HepG2 (cell line): Measurements from ENCODE around the gene PRM3. TPM values are rescaled to one million over a fixed set of nuclear protein-coding genes. Genes with fewer than 3 reads are reported as not detected.

Experiments used
- CENPT ChIP-seq: sonication (generic); formaldehyde crosslinking; IDR thresholded peaks from 2 replicates; pipeline ENCODE4 v1.8.0; 2022; ENCODE audit warnings: low read depth, mild to moderate bottlenecking, moderate library complexity, missing genetic modification reagents
- GTF2F1 ChIP-seq: fragments of 150-350 bp; IDR thresholded peaks from 2 replicates; pipeline ENCODE4 v1.6.1; 2014; ENCODE audit warnings: low read length
- HNF4A ChIP-seq: sonication (generic); formaldehyde crosslinking; IDR thresholded peaks from 2 replicates; pipeline ENCODE4 v1.4.0; 2020; ENCODE audit warnings: missing genetic modification reagents
- MLLT10 ChIP-seq: sonication (generic); formaldehyde crosslinking; IDR thresholded peaks from 2 replicates; pipeline ENCODE4 v1.4.0; 2020; ENCODE audit warnings: missing genetic modification reagents
- NR2F1 ChIP-seq, 2 experiments: fragments of 450-650 bp in 1 of 2; formaldehyde crosslinking in 1 of 2; IDR thresholded peaks; 2 replicates each; pipeline versions ENCODE4 v1.5.0 to v1.6.1; 2016 to 2020; ENCODE audit warnings: mild to moderate bottlenecking in 1 of 2, missing compliant biosample characterization in 1 of 2, missing genetic modification reagents in 1 of 2, moderate library complexity in 1 of 2
- SNRNP70 ChIP-seq: fragments of 200-400 bp; formaldehyde crosslinking; IDR thresholded peaks from 2 replicates; pipeline ENCODE4 v1.6.1; 2017; ENCODE audit warnings: mild to moderate bottlenecking, low read depth, low read length, moderate library complexity
- SOX6 ChIP-seq, 2 experiments: fragments of 450-650 bp in 1 of 2; sonication (generic) in 1 of 2; formaldehyde crosslinking in 1 of 2; IDR thresholded peaks; 2 replicates each; pipeline versions ENCODE4 v1.4.0 to v1.6.1; 2017 to 2020; ENCODE audit warnings: antibody characterized with exemption in 1 of 2, mild to moderate bottlenecking in 1 of 2, missing genetic modification reagents in 1 of 2
- STAG1 ChIP-seq: sonication (generic); formaldehyde crosslinking; IDR thresholded peaks from 2 replicates; pipeline ENCODE4 v1.4.0; 2020; ENCODE audit warnings: missing genetic modification reagents
- ZBTB21 ChIP-seq: sonication (generic); formaldehyde crosslinking; IDR thresholded peaks from 2 replicates; pipeline ENCODE4 v1.4.0; 2020; ENCODE audit warnings: missing genetic modification reagents
- ZNF660 ChIP-seq: sonication (generic); formaldehyde crosslinking; IDR thresholded peaks from 2 replicates; pipeline ENCODE4 v1.5.1; 2020; ENCODE audit warnings: mild to moderate bottlenecking, low read depth, missing genetic modification reagents, borderline replicate concordance
- polyA plus RNA-seq, 8 experiments: library from polyadenylated mRNA; depleted of rRNA in 3 of 8; stranded (reverse) in 7 of 8; unstranded in 1 of 8; fragments of >200 nt; fragmentation: Illumina TruSeq in 4 of 8; extraction: Trizol in 4 of 8; gene quantifications; 2 replicates each; pipeline versions ENCODE4 v1.2.1 to v1.2.3, GENCODE V29; 2011 to 2016; ENCODE audit warnings: low read depth in 4 of 8, missing spikeins in 1 of 8, mixed read lengths in 1 of 8; ENCODE audit not compliant: insufficient read depth in 1 of 8
- total RNA-seq, 5 experiments: library from RNA; depleted of rRNA; stranded (reverse); fragments of >200 nt; fragmentation: Illumina TruSeq; extraction: Trizol; gene quantifications; 2 replicates each; pipeline ENCODE4 v1.2.3, GENCODE V29; 2016; ENCODE audit warnings: low read depth in 1 of 5
- TF ChIP-seq, protein P1 (sequence below): sonication (generic); formaldehyde crosslinking; IDR thresholded peaks from 2 replicates; pipeline ENCODE4 v1.4.0; 2020; ENCODE audit warnings: missing genetic modification reagents
- TF ChIP-seq, protein P2 (sequence below): sonication (generic); formaldehyde crosslinking; IDR thresholded peaks from 2 replicates; pipeline ENCODE4 v1.8.0; 2022; ENCODE audit warnings: missing genetic modification reagents, mild to moderate bottlenecking, inconsistent platforms, borderline replicate concordance
- TF ChIP-seq, protein P3 (sequence below): sonication (generic); formaldehyde crosslinking; IDR thresholded peaks from 2 replicates; pipeline ENCODE4 v1.4.0; 2020; ENCODE audit warnings: missing genetic modification reagents, borderline replicate concordance
- TF ChIP-seq, protein P4 (sequence below): sonication (generic); formaldehyde crosslinking; IDR thresholded peaks from 2 replicates; pipeline ENCODE4 v1.8.0; 2022; ENCODE audit warnings: low read depth, missing genetic modification reagents

PRM3 gene
- total and polyA plus RNA-seq, 2 of the 13 experiments (the other 11 are each of a cell fraction or from before 2014, with no cell fraction given): not detected

DNA sequence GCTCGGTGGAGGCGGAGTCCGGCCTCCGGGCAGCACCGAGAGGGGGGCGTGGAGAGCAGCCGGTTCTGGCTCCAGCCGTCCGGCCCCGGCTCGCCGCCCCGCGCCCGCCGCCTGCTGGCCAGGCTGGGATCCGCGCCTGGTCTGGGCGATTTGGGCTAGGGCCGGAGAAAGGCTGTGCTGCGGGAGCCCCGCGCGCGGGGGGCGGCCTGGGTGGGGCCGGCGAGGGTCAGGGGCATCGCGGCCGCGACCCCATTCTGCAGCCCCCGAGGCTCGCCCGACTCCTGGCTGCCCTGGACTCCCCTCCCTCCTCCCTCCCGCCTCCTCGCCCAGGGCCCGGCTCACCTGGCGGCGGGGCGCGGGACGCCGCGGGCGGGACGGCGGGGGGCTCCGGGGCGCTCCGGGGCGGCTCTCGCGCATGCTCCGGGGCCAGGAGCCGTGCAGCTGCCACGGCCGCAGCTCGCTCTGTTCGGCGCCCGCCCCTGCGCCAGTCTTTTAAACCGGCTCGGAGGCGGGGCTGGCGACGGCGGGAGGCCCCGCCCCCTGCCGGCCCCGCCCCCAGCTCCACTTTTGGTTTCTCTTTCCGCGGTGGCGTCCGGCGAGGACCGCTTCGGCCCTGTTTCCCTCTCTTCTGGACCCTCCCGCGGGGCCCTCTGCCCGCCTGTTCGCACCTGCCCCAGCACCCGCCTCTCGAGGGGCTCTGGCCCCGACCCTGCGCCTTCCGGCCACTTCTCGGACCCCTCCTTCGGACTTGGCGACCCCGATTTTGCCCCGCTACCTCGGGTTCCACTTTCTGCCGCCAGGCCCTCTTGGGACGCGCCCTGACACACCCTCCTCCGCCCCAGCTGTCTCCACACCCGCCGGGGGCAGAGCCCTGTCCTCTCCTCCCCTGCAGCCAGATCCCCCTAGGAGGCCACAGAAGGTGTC is 17.4 kb downstream of the PRM3 start, which contains the start of gene SOCS1 (continued):
- TF ChIP-seq, protein P1, sequence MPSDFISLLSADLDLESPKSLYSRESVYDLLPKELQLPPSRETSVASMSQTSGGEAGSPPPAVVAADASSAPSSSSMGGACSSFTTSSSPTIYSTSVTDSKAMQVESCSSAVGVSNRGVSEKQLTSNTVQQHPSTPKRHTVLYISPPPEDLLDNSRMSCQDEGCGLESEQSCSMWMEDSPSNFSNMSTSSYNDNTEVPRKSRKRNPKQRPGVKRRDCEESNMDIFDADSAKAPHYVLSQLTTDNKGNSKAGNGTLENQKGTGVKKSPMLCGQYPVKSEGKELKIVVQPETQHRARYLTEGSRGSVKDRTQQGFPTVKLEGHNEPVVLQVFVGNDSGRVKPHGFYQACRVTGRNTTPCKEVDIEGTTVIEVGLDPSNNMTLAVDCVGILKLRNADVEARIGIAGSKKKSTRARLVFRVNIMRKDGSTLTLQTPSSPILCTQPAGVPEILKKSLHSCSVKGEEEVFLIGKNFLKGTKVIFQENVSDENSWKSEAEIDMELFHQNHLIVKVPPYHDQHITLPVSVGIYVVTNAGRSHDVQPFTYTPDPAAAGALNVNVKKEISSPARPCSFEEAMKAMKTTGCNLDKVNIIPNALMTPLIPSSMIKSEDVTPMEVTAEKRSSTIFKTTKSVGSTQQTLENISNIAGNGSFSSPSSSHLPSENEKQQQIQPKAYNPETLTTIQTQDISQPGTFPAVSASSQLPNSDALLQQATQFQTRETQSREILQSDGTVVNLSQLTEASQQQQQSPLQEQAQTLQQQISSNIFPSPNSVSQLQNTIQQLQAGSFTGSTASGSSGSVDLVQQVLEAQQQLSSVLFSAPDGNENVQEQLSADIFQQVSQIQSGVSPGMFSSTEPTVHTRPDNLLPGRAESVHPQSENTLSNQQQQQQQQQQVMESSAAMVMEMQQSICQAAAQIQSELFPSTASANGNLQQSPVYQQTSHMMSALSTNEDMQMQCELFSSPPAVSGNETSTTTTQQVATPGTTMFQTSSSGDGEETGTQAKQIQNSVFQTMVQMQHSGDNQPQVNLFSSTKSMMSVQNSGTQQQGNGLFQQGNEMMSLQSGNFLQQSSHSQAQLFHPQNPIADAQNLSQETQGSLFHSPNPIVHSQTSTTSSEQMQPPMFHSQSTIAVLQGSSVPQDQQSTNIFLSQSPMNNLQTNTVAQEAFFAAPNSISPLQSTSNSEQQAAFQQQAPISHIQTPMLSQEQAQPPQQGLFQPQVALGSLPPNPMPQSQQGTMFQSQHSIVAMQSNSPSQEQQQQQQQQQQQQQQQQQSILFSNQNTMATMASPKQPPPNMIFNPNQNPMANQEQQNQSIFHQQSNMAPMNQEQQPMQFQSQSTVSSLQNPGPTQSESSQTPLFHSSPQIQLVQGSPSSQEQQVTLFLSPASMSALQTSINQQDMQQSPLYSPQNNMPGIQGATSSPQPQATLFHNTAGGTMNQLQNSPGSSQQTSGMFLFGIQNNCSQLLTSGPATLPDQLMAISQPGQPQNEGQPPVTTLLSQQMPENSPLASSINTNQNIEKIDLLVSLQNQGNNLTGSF (CRISPR knock-in tag): peak; percentile 43; the same call in 1 of the 2 replicates
- TF ChIP-seq MLLT10 (peak; percentile 89), ZBTB21 (CRISPR knock-in tag) (0 out of 2 replicates have a peak, but pooled peaks have one; percentile 25), HNF4A (CRISPR knock-in tag) (peak; percentile 20; the same call in 1 of the 2 replicates), NR2F1 (CRISPR knock-in tag; IDR thresholded peaks at IDR 0.05) (no peak), SNRNP70 (no peak; the same call in 1 of the 2 replicates), SOX6 (IDR thresholded peaks at IDR 0.05) (no peak), SOX6 (CRISPR knock-in tag; IDR thresholded peaks at IDR 0.05) (peak; percentile 46), STAG1 (peak; percentile 84), GTF2F1 (peak; percentile 94), CENPT (CRISPR knock-in tag) (peak; percentile 93), ZNF660 (no peak)
- TF ChIP-seq, protein P2, sequence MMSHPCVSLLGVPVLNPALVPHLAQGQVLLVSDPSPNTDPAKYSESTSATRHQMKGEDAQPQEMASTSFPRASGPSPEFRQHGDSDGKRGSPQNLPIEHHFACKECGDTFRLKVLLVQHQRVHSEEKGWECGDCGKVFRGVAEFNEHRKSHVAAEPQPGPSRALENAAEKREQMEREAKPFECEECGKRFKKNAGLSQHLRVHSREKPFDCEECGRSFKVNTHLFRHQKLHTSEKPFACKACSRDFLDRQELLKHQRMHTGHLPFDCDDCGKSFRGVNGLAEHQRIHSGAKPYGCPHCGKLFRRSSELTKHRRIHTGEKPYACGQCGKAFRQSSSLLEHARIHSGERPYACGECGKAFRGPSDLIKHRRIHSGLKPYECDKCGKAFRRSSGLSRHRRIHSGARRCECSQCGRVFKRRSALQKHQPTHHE (CRISPR knock-in tag): peak; percentile 90
- TF ChIP-seq, protein P3, sequence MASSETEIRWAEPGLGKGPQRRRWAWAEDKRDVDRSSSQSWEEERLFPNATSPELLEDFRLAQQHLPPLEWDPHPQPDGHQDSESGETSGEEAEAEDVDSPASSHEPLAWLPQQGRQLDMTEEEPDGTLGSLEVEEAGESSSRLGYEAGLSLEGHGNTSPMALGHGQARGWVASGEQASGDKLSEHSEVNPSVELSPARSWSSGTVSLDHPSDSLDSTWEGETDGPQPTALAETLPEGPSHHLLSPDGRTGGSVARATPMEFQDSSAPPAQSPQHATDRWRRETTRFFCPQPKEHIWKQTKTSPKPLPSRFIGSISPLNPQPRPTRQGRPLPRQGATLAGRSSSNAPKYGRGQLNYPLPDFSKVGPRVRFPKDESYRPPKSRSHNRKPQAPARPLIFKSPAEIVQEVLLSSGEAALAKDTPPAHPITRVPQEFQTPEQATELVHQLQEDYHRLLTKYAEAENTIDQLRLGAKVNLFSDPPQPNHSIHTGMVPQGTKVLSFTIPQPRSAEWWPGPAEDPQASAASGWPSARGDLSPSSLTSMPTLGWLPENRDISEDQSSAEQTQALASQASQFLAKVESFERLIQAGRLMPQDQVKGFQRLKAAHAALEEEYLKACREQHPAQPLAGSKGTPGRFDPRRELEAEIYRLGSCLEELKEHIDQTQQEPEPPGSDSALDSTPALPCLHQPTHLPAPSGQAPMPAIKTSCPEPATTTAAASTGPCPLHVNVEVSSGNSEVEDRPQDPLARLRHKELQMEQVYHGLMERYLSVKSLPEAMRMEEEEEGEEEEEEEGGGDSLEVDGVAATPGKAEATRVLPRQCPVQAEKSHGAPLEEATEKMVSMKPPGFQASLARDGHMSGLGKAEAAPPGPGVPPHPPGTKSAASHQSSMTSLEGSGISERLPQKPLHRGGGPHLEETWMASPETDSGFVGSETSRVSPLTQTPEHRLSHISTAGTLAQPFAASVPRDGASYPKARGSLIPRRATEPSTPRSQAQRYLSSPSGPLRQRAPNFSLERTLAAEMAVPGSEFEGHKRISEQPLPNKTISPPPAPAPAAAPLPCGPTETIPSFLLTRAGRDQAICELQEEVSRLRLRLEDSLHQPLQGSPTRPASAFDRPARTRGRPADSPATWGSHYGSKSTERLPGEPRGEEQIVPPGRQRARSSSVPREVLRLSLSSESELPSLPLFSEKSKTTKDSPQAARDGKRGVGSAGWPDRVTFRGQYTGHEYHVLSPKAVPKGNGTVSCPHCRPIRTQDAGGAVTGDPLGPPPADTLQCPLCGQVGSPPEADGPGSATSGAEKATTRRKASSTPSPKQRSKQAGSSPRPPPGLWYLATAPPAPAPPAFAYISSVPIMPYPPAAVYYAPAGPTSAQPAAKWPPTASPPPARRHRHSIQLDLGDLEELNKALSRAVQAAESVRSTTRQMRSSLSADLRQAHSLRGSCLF (CRISPR knock-in tag): peak; percentile 90; the same call in 1 of the 2 replicates
- TF ChIP-seq, protein P4, sequence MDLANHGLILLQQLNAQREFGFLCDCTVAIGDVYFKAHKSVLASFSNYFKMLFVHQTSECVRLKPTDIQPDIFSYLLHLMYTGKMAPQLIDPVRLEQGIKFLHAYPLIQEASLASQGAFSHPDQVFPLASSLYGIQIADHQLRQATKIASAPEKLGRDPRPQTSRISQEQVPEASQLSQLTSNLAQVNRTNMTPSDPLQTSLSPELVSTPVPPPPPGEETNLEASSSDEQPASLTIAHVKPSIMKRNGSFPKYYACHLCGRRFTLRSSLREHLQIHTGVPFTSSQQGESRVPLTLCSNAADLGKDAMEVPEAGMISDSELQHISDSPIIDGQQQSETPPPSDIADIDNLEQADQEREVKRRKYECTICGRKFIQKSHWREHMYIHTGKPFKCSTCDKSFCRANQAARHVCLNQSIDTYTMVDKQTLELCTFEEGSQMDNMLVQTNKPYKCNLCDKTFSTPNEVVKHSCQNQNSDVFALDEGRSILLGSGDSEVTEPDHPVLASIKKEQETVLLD (CRISPR knock-in tag): peak; percentile 64
